ENCODE measurements around the gene NACC1. TPM values are rescaled to one million over a fixed set of nuclear protein-coding genes. Genes with fewer than 3 reads are reported as not detected.

NACC1 gene
- total RNA-seq, 1 donor from 2014 or later: 35.2 TPM

DNA sequence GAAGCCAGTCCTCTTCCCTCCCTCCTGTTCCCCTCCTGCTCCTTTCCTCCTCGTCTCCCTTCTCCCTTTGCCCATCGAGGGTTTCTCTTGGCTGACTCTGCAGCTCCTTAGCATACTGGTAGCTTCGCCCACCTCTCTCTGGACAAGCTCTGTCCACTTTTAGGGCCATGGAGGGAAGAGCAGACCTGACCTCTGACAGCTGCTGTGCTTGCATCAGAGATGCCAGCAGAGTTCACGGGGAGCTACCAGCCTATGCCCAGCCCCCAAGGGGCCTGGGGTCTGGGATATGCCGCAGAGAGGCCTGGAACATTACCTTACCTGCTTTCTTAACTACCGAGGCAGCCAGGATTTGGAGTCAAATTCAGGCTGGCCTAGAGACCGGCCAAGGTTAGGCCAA lies 35.1 kb upstream of the NACC1 start:
- no peaks in the 10 kb centered on the region for H3K9me3 ChIP-seq
- H3K27ac ChIP-seq: peak overlapping the region; percentile 31
- intact Hi-C loops (cut with DNase I): no loop called here
- no peak for ATAC-seq
- no peak for TF ChIP-seq CTCF (IDR thresholded peaks at IDR 0.05)
- no peaks in the 10 kb centered on the region for H3K27me3 ChIP-seq (ENCODE audit: low read depth)
- no peak overlapping the region for H3K4me3 ChIP-seq
- DNase-seq: no peak
- peaks cover 51% of the 10 kb centered on the region for H3K36me3 ChIP-seq
- peaks cover 49% of the 10 kb centered on the region for H3K4me1 ChIP-seq

GRCh38 chr19:13083627-13084026 lies 34.4 kb upstream of the NACC1 start:
- peaks cover 52% of the 10 kb centered on the region for H3K36me3 ChIP-seq
- no peak for DNase-seq
- H3K9me3 ChIP-seq: no peaks in the 10 kb centered on the region
- intact Hi-C loops (cut with DNase I): no loop called here
- no peak overlapping the region for H3K27ac ChIP-seq
- TF ChIP-seq CTCF (IDR thresholded peaks at IDR 0.05): no peak
- no peaks in the 10 kb centered on the region for H3K27me3 ChIP-seq (ENCODE audit: low read depth)
- ATAC-seq: no peak
- peaks cover 43% of the 10 kb centered on the region for H3K4me1 ChIP-seq
- no peak overlapping the region for H3K4me3 ChIP-seq

- no peaks in the 10 kb centered on the region for H3K27me3 ChIP-seq (ENCODE audit: low read depth)
- H3K4me1 ChIP-seq: peaks cover 33% of the 10 kb centered on the region
- TF ChIP-seq CTCF (IDR thresholded peaks at IDR 0.05): no peak
- H3K4me3 ChIP-seq: no peak overlapping the region
- peak overlapping the region; percentile 60 for H3K27ac ChIP-seq
- H3K9me3 ChIP-seq: no peaks in the 10 kb centered on the region
- DNase-seq (peak; percentile 66), ATAC-seq (peak; percentile 80 to 88)
- peaks cover 57% of the 10 kb centered on the region for H3K36me3 ChIP-seq
- intact Hi-C loops (cut with DNase I): no loop called here
These were observed 32.4 kb upstream of the NACC1 start for GRCh38 chr19:13085666-13086065.

DNA sequence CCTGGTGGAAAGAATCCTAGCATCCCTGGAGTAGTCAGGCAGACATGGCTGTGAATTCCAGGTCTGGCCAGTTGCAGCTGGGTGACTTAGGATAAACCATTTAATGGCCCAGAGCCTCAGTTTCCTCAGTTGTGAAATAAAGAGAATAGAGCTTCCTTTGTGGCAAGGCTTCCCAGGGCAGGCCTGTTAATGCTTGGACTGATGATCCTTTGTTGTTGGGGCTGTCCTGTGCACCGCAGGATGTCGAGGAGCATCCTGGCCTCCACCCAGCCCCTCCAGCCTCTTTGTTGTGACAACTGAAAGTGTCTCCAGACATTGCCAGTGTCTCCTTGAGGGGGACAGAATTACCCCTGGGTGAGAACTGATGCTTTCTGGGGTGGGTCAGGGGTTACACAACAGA lies 31.7 kb upstream of the NACC1 start:
- Histone ChIP-seq H3K36me3 (peaks cover 61% of the 10 kb centered on the region), H3K9me3 (no peaks in the 10 kb centered on the region), H3K4me3 (no peak overlapping the region), H3K4me1 (peaks cover 38% of the 10 kb centered on the region), H3K27ac (peak overlapping the region; percentile 60), H3K27me3 (ENCODE audit: low read depth) (no peaks in the 10 kb centered on the region)
- TF ChIP-seq CTCF (IDR thresholded peaks at IDR 0.05): no peak
- no peak for DNase-seq
- no peak for ATAC-seq
- intact Hi-C loops (cut with DNase I): no loop called here

DNA sequence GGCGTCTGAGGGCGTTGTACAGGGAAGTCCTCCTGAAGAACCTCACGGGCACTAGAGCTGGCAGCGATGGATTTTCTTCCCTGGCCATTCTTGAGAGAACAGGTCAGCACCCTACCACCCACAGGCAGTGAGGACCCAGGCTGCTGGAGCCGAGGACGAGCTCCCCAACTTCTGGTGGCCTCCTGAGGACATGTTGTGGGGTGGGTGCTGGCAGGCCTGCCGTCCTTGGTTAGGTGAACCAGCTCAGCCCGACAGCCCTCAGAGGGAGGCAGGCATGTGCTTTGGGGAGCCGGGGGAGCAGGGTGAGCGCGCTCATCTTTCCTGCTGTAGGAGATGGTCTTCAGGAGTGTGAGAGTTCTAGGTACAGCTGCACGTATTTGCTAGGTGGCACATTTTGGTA lies 30.8 kb upstream of the NACC1 start:
- intact Hi-C loops (cut with DNase I): no loop called here
- no peak overlapping the region for H3K27ac ChIP-seq
- no peak for ATAC-seq
- H3K4me3 ChIP-seq: no peak overlapping the region
- H3K4me1 ChIP-seq: peaks cover 38% of the 10 kb centered on the region
- no peak for DNase-seq
- peaks cover 57% of the 10 kb centered on the region for H3K36me3 ChIP-seq
- H3K27me3 ChIP-seq (ENCODE audit: low read depth): no peaks in the 10 kb centered on the region
- no peaks in the 10 kb centered on the region for H3K9me3 ChIP-seq
- TF ChIP-seq CTCF (IDR thresholded peaks at IDR 0.05): no peak

Data from lower lobe of right lung (tissue), 2 donors.